ENCODE measurements around the gene TOMM70. TPM values are rescaled to one million over a fixed set of nuclear protein-coding genes. Genes with fewer than 3 reads are reported as not detected.

TOMM70 gene
- total RNA-seq, 1 experiment from 2014 or later, result 59.2 TPM

- H3K27me3 Mint-ChIP-seq (ENCODE audit: low read depth), result peaks cover 17% of the 10 kb centered on the region
- DNase-seq (ENCODE audit: low spot score) (no peak), ATAC-seq (peak; percentile 41)
- peak overlapping the region; percentile 85 for H3K4me3 Mint-ChIP-seq
- H3K9me3 Mint-ChIP-seq, result no peaks in the 10 kb centered on the region
- TF ChIP-seq GABPB1 (CRISPR knock-in tag; IDR thresholded peaks at IDR 0.05) (no peak), HMGA2 (CRISPR knock-in tag; IDR thresholded peaks at IDR 0.05) (no peak), SP1 (CRISPR knock-in tag; conservative IDR thresholded peaks at IDR 0.05) (no peak), E2F4 (CRISPR knock-in tag; IDR thresholded peaks at IDR 0.05; ENCODE audit: borderline replicate concordance, low read depth) (no peak), ZNF416 (CRISPR knock-in tag; IDR thresholded peaks at IDR 0.05) (no peak), PREB (CRISPR knock-in tag; IDR thresholded peaks at IDR 0.05; ENCODE audit: borderline replicate concordance) (no peak), ZNF138 (CRISPR knock-in tag; conservative IDR thresholded peaks at IDR 0.05) (no peak), NFYB (CRISPR knock-in tag; conservative IDR thresholded peaks at IDR 0.05; ENCODE audit: low read depth) (no peak), ZNF281 (CRISPR knock-in tag; IDR thresholded peaks at IDR 0.05) (no peak), CREB1 (CRISPR knock-in tag; IDR thresholded peaks at IDR 0.05) (no peak), KAT7 (CRISPR knock-in tag; IDR thresholded peaks at IDR 0.05; ENCODE audit: borderline replicate concordance) (no peak), ATF6 (CRISPR knock-in tag; IDR thresholded peaks at IDR 0.05) (no peak), ELF4 (CRISPR knock-in tag; IDR thresholded peaks at IDR 0.05; ENCODE audit: low read depth) (no peak), FOXP4 (CRISPR knock-in tag; IDR thresholded peaks at IDR 0.05) (no peak), FOXK1 (CRISPR knock-in tag; IDR thresholded peaks at IDR 0.05) (no peak), ERG (CRISPR knock-in tag; IDR thresholded peaks at IDR 0.05) (no peak)
- H3K36me3 Mint-ChIP-seq, result no peaks in the 10 kb centered on the region
- H3K4me1 Mint-ChIP-seq, result peaks cover 17% of the 10 kb centered on the region
- peak overlapping the region; percentile 73 for H3K27ac Mint-ChIP-seq
- ChIA-PET CTCF (no interaction called here), POLR2A (interaction anchor here (1.1 to 2.5 kb wide), 3 partner anchors 29 to 227 kb away, joined by 3 to 15 read pairs (median 3); partner anchors contain the start of genes LNP1 and TOMM70)
Measured at GRCh38 chr3:100335434-100335833, 65.5 kb downstream of the TOMM70 start.
